ENCODE measurements around the gene KCNH5.

Gene KCNH5

DNA sequence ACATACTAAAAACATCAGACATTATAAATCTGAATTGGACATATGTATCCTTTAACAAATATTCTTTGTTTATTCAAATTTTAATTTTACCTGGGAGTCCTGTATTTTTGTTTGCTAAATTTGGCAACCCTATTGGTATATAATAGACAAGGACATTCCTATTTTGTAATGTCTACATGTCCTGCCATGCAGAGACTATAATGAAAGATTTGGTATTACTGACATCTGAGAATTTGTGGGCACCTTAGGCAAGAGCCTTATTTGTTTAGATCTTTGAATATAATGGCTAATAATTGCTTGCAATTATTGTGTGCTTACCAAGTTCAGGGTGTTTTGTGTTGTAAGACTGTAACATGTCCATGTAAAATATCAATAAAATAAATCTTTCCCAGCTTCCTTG, 334.4 kb downstream of the KCNH5 start:
- no peak overlapping the region for H3K27ac ChIP-seq (ENCODE audit: low read length)
- no peaks in the 10 kb centered on the region for H3K4me1 ChIP-seq (ENCODE audit: low read length)
- no peak overlapping the region for H3K9ac ChIP-seq (ENCODE audit: low read length)
- TF ChIP-seq, protein P1, sequence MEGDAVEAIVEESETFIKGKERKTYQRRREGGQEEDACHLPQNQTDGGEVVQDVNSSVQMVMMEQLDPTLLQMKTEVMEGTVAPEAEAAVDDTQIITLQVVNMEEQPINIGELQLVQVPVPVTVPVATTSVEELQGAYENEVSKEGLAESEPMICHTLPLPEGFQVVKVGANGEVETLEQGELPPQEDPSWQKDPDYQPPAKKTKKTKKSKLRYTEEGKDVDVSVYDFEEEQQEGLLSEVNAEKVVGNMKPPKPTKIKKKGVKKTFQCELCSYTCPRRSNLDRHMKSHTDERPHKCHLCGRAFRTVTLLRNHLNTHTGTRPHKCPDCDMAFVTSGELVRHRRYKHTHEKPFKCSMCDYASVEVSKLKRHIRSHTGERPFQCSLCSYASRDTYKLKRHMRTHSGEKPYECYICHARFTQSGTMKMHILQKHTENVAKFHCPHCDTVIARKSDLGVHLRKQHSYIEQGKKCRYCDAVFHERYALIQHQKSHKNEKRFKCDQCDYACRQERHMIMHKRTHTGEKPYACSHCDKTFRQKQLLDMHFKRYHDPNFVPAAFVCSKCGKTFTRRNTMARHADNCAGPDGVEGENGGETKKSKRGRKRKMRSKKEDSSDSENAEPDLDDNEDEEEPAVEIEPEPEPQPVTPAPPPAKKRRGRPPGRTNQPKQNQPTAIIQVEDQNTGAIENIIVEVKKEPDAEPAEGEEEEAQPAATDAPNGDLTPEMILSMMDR (IDR thresholded peaks at IDR 0.05; ENCODE audit: low read length), result no peak
- TF ChIP-seq EZH2 (optimal IDR thresholded peaks at IDR 0.05; ENCODE audit: low read depth, low read length), result no peak
- no peak for TF ChIP-seq EZH2phosphoT487 (IDR thresholded peaks at IDR 0.05; ENCODE audit: low read length)
- no peaks in the 10 kb centered on the region for H3K27me3 ChIP-seq (replicated peaks; ENCODE audit: insufficient read depth, low read length)
- no peaks in the 10 kb centered on the region for H4K20me1 ChIP-seq (ENCODE audit: insufficient read depth, low read length)
- no peaks in the 10 kb centered on the region for H3K9me3 ChIP-seq (replicated peaks; ENCODE audit: insufficient read depth, low read length)
- no peak overlapping the region for H2AFZ ChIP-seq (ENCODE audit: low read length)
- no peak overlapping the region for H3K4me3 ChIP-seq (ENCODE audit: low read length)
- no peaks in the 10 kb centered on the region for H3K79me2 ChIP-seq (ENCODE audit: low read length)
- H3K4me2 ChIP-seq (ENCODE audit: low read depth, low read length), result no peak overlapping the region
- no peak for DNase-seq
- no peaks in the 10 kb centered on the region for H3K36me3 ChIP-seq (replicated peaks; ENCODE audit: insufficient read depth, low read length)
- no peaks in the 10 kb centered on the region for H3K9me2 ChIP-seq (replicated peaks; ENCODE audit: insufficient read depth, low read length)
- no peaks in the 10 kb centered on the region for H3F3A ChIP-seq (ENCODE audit: insufficient read depth, low read length)

GRCh38 chr14:62709773-62710172, 335.5 kb downstream of the KCNH5 start:
- Histone ChIP-seq H3K4me3 (ENCODE audit: low read length) (no peak overlapping the region), H4K20me1 (ENCODE audit: insufficient read depth, low read length) (no peaks in the 10 kb centered on the region), H3K9me2 (replicated peaks; ENCODE audit: insufficient read depth, low read length) (no peaks in the 10 kb centered on the region), H3K4me1 (ENCODE audit: low read length) (no peaks in the 10 kb centered on the region), H3K9ac (ENCODE audit: low read length) (no peak overlapping the region), H3K36me3 (replicated peaks; ENCODE audit: insufficient read depth, low read length) (no peaks in the 10 kb centered on the region), H2AFZ (ENCODE audit: low read length) (no peak overlapping the region), H3F3A (ENCODE audit: insufficient read depth, low read length) (no peaks in the 10 kb centered on the region), H3K79me2 (ENCODE audit: low read length) (no peaks in the 10 kb centered on the region), H3K27me3 (replicated peaks; ENCODE audit: insufficient read depth, low read length) (no peaks in the 10 kb centered on the region), H3K27ac (ENCODE audit: low read length) (no peak overlapping the region), H3K9me3 (replicated peaks; ENCODE audit: insufficient read depth, low read length) (no peaks in the 10 kb centered on the region), H3K4me2 (ENCODE audit: low read depth, low read length) (no peak overlapping the region)
- TF ChIP-seq EZH2phosphoT487 (IDR thresholded peaks at IDR 0.05; ENCODE audit: low read length), result no peak
- TF ChIP-seq, protein P1 (IDR thresholded peaks at IDR 0.05; ENCODE audit: low read length), result no peak
- no peak for TF ChIP-seq EZH2 (optimal IDR thresholded peaks at IDR 0.05; ENCODE audit: low read depth, low read length)
- no peak for DNase-seq

GRCh38 chr14:62706217-62706616, 339.0 kb downstream of the KCNH5 start:
- Histone ChIP-seq H3K9me2 (replicated peaks; ENCODE audit: insufficient read depth, low read length) (no peaks in the 10 kb centered on the region), H3K4me2 (ENCODE audit: low read depth, low read length) (no peak overlapping the region), H2AFZ (ENCODE audit: low read length) (no peak overlapping the region), H3F3A (ENCODE audit: insufficient read depth, low read length) (no peaks in the 10 kb centered on the region), H4K20me1 (ENCODE audit: insufficient read depth, low read length) (no peaks in the 10 kb centered on the region), H3K9ac (ENCODE audit: low read length) (no peak overlapping the region), H3K9me3 (replicated peaks; ENCODE audit: insufficient read depth, low read length) (no peaks in the 10 kb centered on the region), H3K4me1 (ENCODE audit: low read length) (no peaks in the 10 kb centered on the region), H3K36me3 (replicated peaks; ENCODE audit: insufficient read depth, low read length) (no peaks in the 10 kb centered on the region), H3K4me3 (ENCODE audit: low read length) (no peak overlapping the region), H3K79me2 (ENCODE audit: low read length) (no peaks in the 10 kb centered on the region), H3K27me3 (replicated peaks; ENCODE audit: insufficient read depth, low read length) (no peaks in the 10 kb centered on the region), H3K27ac (ENCODE audit: low read length) (no peak overlapping the region)
- TF ChIP-seq, protein P1 (IDR thresholded peaks at IDR 0.05; ENCODE audit: low read length), result no peak
- TF ChIP-seq EZH2 (optimal IDR thresholded peaks at IDR 0.05; ENCODE audit: low read depth, low read length) (no peak), EZH2phosphoT487 (IDR thresholded peaks at IDR 0.05; ENCODE audit: low read length) (no peak)
- no peak for DNase-seq

Measured in MM.1S (cell line).